Left ventricle myocardium inferior (tissue), 1 donor: ENCODE results near the gene CREB5. TPM values are rescaled to one million over a fixed set of nuclear protein-coding genes. Genes with fewer than 3 reads are reported as not detected.

Experiments used
- DNase-seq: peaks from one replicate; pipeline ENCODE4 v3.0.0-alpha.2; 2020
- H3K27ac ChIP-seq: fragments of 200-600 bp; replicated peaks from 2 replicates; pipeline ENCODE4 v1.8.0; 2021
- H3K27me3 ChIP-seq: fragments of 200-600 bp; 2 replicates; pipeline ENCODE4 v1.8.0; 2021; ENCODE audit warnings: low read depth
- H3K36me3 ChIP-seq: fragments of 200-600 bp; 2 replicates; pipeline ENCODE4 v1.8.0; 2021
- H3K4me1 ChIP-seq: fragments of 200-600 bp; 2 replicates; pipeline ENCODE4 v1.8.0; 2021
- H3K4me3 ChIP-seq: fragments of 200-600 bp; 2 replicates; pipeline ENCODE4 v1.8.0; 2021; ENCODE audit warnings: mild to moderate bottlenecking, moderate library complexity
- H3K9me3 ChIP-seq: fragments of 200-600 bp; replicated peaks from 2 replicates; pipeline ENCODE4 v1.8.0; 2021
- intact Hi-C: fragments of 100-400 bp; cut with micrococcal nuclease; formaldehyde crosslinking; loops from one replicate; pipeline ENCODE4 v1.11.0; 2022
- total RNA-seq: library from RNA; stranded (reverse); fragmentation: NEBNext Ultra II Directional; extraction: Animal tissue kit (Norgen Biotek cat#: 25700); gene quantifications from one replicate; pipeline ENCODE4 v1.2.1, GENCODE V29; 2021
- TF ChIP-seq, protein P1 (sequence below): fragments of 200-600 bp; IDR thresholded peaks from 2 replicates; pipeline ENCODE4 v1.8.0; 2021; ENCODE audit warnings: antibody characterized with exemption, mild to moderate bottlenecking, borderline replicate concordance
- donor health status: DM: no; HTN: yes; CAD: no; lungs with severe emphysema.

CREB5 gene
- total RNA-seq, 1 donor from 2014 or later, result 9.8 TPM

DNA sequence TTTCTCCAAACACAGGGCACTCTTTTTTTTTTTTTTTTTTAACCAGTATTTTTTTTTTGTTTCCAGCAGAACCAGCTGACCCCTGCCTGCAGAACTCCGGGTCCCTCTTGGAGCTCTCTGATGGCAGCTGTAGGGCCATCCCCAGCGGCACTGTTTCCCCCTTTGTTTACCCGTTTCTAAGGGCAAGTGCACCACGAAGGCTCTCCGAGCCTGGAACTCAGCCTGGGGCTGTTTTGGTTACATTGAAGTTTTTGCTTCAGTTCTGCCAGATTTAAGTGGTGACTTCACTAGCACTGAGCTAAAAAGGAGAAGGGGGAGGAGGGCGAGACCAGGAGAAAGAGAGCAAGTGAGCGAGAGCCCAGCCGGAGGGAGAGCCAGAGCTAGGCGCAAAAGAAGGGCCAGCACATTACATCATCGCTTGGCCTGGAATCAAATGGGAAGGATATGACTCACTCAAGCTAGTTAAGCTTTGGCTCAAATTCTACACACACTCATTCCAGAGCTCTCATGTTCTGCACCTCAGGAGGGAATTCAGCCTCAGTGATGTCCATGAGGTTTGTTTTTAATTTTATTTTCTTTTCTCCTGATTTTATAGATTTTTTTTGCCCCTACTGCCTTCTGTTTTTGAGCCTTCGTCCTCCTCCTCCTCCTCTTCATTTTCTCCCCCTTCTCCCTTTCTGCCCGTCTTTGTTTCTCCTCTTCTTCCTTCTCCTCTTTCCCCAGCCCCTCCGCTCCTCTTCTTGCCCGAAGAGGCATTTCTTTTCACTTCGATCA is 273.5 kb downstream of the CREB5 start:
- Histone ChIP-seq H3K27me3 (no peaks in the 10 kb centered on the region), H3K27ac (peak overlapping the region; percentile 87), H3K4me1 (peaks cover 56% of the 10 kb centered on the region), H3K4me3 (peak overlapping the region; percentile 68), H3K9me3 (no peaks in the 10 kb centered on the region), H3K36me3 (no peaks in the 10 kb centered on the region)
- intact Hi-C loops, result no loop called here
- DNase-seq, result peak; percentile 88
- TF ChIP-seq, protein P1, sequence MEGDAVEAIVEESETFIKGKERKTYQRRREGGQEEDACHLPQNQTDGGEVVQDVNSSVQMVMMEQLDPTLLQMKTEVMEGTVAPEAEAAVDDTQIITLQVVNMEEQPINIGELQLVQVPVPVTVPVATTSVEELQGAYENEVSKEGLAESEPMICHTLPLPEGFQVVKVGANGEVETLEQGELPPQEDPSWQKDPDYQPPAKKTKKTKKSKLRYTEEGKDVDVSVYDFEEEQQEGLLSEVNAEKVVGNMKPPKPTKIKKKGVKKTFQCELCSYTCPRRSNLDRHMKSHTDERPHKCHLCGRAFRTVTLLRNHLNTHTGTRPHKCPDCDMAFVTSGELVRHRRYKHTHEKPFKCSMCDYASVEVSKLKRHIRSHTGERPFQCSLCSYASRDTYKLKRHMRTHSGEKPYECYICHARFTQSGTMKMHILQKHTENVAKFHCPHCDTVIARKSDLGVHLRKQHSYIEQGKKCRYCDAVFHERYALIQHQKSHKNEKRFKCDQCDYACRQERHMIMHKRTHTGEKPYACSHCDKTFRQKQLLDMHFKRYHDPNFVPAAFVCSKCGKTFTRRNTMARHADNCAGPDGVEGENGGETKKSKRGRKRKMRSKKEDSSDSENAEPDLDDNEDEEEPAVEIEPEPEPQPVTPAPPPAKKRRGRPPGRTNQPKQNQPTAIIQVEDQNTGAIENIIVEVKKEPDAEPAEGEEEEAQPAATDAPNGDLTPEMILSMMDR, result no peak

DNA sequence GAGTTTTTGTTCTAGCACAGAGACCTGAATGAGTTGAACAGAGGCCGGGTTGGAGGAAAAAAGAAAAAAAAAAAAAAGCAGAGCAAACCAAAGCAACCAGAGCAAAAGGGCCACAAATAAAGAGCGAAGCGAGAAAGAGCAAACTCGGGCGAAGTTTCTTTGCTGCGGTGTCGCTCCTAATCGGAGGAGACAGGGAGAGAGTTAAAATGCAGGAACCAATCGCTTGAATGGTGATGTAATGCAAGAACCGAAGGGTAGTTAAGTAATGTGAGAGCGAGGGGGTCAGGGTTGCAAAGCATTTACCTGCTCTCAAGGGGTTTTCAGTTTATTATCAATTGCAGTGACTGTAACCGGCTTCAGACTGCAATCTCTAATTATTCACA is 274.1 kb downstream of the CREB5 start:
- Histone ChIP-seq H3K4me1 (peaks cover 56% of the 10 kb centered on the region), H3K27ac (peak overlapping the region; percentile 87), H3K9me3 (no peaks in the 10 kb centered on the region), H3K36me3 (no peaks in the 10 kb centered on the region), H3K4me3 (peak overlapping the region; percentile 68), H3K27me3 (no peaks in the 10 kb centered on the region)
- no peak for DNase-seq
- intact Hi-C loops, result no loop called here
- TF ChIP-seq, protein P1, result no peak

- Histone ChIP-seq H3K4me3 (peak overlapping the region; percentile 68), H3K36me3 (no peaks in the 10 kb centered on the region), H3K4me1 (peaks cover 59% of the 10 kb centered on the region), H3K27me3 (no peaks in the 10 kb centered on the region), H3K27ac (peak overlapping the region; percentile 87), H3K9me3 (no peaks in the 10 kb centered on the region)
- TF ChIP-seq, protein P1, result no peak
- no peak for DNase-seq
- intact Hi-C loops, result no loop called here
These were observed 275.2 kb downstream of the CREB5 start for GRCh38 chr7:28687537-28687936.

- Histone ChIP-seq H3K9me3 (no peaks in the 10 kb centered on the region), H3K27me3 (no peaks in the 10 kb centered on the region), H3K4me1 (peaks cover 64% of the 10 kb centered on the region), H3K4me3 (peak overlapping the region; percentile 68), H3K36me3 (no peaks in the 10 kb centered on the region), H3K27ac (peak overlapping the region; percentile 87)
- TF ChIP-seq, protein P1, result no peak
- DNase-seq, result no peak
- intact Hi-C loops, result no loop called here
These were observed 275.9 kb downstream of the CREB5 start for GRCh38 chr7:28688174-28688573.

DNA sequence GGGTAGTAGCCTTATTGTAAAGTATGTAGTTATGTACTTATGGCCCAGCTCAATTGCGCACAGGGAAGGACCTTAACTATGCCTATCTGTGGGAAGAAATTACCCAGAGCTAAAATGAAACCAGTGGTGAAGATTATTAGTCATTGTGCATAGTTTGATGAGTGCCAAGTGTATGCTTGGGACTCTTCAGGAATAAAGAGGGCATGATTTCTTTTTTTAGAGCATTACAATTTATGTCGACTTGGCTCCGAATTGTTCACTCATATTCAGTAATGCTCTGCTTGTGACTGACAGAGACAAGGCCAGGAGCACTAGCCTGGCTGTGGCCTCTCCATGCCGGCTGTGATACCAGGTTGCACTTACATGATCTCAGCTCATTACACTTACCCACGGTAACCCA is 276.3 kb downstream of the CREB5 start:
- Histone ChIP-seq H3K9me3 (no peaks in the 10 kb centered on the region), H3K4me1 (peaks cover 67% of the 10 kb centered on the region), H3K36me3 (no peaks in the 10 kb centered on the region), H3K27me3 (no peaks in the 10 kb centered on the region), H3K27ac (peak overlapping the region; percentile 87), H3K4me3 (peak overlapping the region; percentile 68)
- no peak for DNase-seq
- intact Hi-C loops, result no loop called here
- TF ChIP-seq, protein P1, result no peak
